IPS-NIHi7 (cell line): ENCODE data around the gene ENTPD8.
"Not testable (repeated sequence)": the region's sequence is repeated elsewhere in the genome, so short reads cannot be mapped to it uniquely, and the experiment has no call there.

Source experiments
- DNase-seq: peaks from one replicate; pipeline ENCODE4 v3.0.0; 2012; ENCODE audit warnings: mixed read lengths; ENCODE audit errors: extremely low spot score

ENTPD8 gene

GRCh38 chr9:137458194-137459151, 17.3 kb upstream of the ENTPD8 start:
- DNase-seq = no peak

- DNase-seq = no peak
These were observed 16.4 kb upstream of the ENTPD8 start for GRCh38 chr9:137457406-137458193.

GRCh38 chr9:137456864-137457405, 15.8 kb upstream of the ENTPD8 start:
- DNase-seq = no peak

- DNase-seq = no peak
These were observed 15.1 kb upstream of the ENTPD8 start for GRCh38 chr9:137456061-137456863.

- no peak for DNase-seq
These were observed 14.3 kb upstream of the ENTPD8 start for GRCh38 chr9:137455359-137455991.

GRCh38 chr9:137454597-137455358, 13.6 kb upstream of the ENTPD8 start:
- peak; percentile 40 for DNase-seq

GRCh38 chr9:137454145-137454596, 13.0 kb upstream of the ENTPD8 start:
- DNase-seq = peak; percentile 75

GRCh38 chr9:137453643-137454081, 12.5 kb upstream of the ENTPD8 start:
- peak; percentile 95 for DNase-seq

- DNase-seq = no peak
These were observed 11.8 kb upstream of the ENTPD8 start for GRCh38 chr9:137452761-137453642.

- no peak for DNase-seq
These were observed 11.0 kb upstream of the ENTPD8 start for GRCh38 chr9:137452006-137452760.

- not testable (repeated sequence) for DNase-seq
These were observed 10.3 kb upstream of the ENTPD8 start for GRCh38 chr9:137451264-137452005.

- DNase-seq = not testable (repeated sequence)
These were observed 9.5 kb upstream of the ENTPD8 start for GRCh38 chr9:137450539-137451222.

- no peak for DNase-seq
These were observed 8.9 kb upstream of the ENTPD8 start for GRCh38 chr9:137449931-137450538.

GRCh38 chr9:137449081-137449844, 8.1 kb upstream of the ENTPD8 start:
- no peak for DNase-seq

GRCh38 chr9:137448602-137448962, 7.4 kb upstream of the ENTPD8 start:
- DNase-seq = no peak
